ENCODE measurements around the gene KCNJ2.

KCNJ2 gene

GRCh38 chr17:70181376-70181775 lies 12.0 kb downstream of the KCNJ2 start:
- Histone ChIP-seq H3K23ac (ENCODE audit: low read length) (no peak overlapping the region), H3K14ac (ENCODE audit: low read length) (no peak overlapping the region), H3K4me2 (ENCODE audit: low read length) (no peak overlapping the region), H3K18ac (ENCODE audit: low read length) (no peak overlapping the region), H3K9ac (ENCODE audit: low read length) (no peak overlapping the region), H3K27me3 (ENCODE audit: insufficient read depth, low read length) (no peaks in the 10 kb centered on the region), H4K8ac (ENCODE audit: low read depth, low read length) (no peak overlapping the region), H3K4ac (ENCODE audit: low read depth, low read length) (no peak overlapping the region), H4K91ac (ENCODE audit: low read depth, low read length) (peak overlapping the region; percentile 24), H3K9me3 (ENCODE audit: insufficient read depth, low read depth, low read length) (no peaks in the 10 kb centered on the region), H3K79me2 (ENCODE audit: control insufficient read depth, insufficient read depth, low read length, poor library complexity) (no peaks in the 10 kb centered on the region), H2AFZ (ENCODE audit: insufficient read depth, low read length, poor library complexity) (no peak overlapping the region), H2AK5ac (ENCODE audit: low read length) (no peak overlapping the region), H2BK5ac (ENCODE audit: low read depth, low read length, poor library complexity) (no peak overlapping the region), H2BK12ac (ENCODE audit: low read length) (no peak overlapping the region), H3K27ac (ENCODE audit: low read depth, low read length) (no peak overlapping the region), H4K12ac (ENCODE audit: low read depth, low read length) (no peak overlapping the region), H3K79me1 (ENCODE audit: low read length) (no peaks in the 10 kb centered on the region), H3K4me1 (ENCODE audit: control insufficient read depth in 1 of 2, insufficient read depth in 2 of 2, low read length in 2 of 2) (no peaks in the 10 kb centered on the region), H2BK120ac (ENCODE audit: insufficient read depth, low read length, poor library complexity) (no peak overlapping the region), H3K4me3 (ENCODE audit: low read depth, low read length) (no peak overlapping the region), H3K36me3 (ENCODE audit: control insufficient read depth in 1 of 2, insufficient read depth in 2 of 2, low read length in 2 of 2) (peaks cover 2 to 4% of the 10 kb centered on the region in 2 experiments)
- no CpG with 5 or more reads among the region's 5 CpGs for WGBS (ENCODE audit: extremely low coverage, insufficient coverage, insufficient read length)
- DNase-seq: no peak

DNA sequence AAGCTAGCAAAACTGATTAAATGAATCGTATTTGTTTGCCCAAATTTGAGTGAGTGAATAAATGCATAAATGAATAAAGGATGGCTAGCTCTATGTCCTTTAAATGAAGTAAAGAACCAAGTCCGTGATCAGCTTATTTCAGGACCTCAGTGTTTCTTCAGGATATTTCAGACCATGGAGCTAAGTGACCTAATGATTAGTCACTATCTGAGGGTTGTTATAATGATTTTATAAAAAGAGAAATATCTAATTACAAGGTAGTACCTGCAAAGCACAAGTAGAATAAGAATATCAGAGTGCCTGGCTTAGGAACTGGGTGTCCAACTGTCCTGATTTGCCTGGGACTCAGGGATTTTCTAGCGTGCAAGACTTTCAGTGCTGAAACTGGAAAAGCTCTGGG lies 12.5 kb downstream of the KCNJ2 start:
- H2AFZ ChIP-seq (ENCODE audit: insufficient read depth, low read length, poor library complexity): no peak overlapping the region
- no peaks in the 10 kb centered on the region for H3K9me3 ChIP-seq (ENCODE audit: insufficient read depth, low read depth, low read length)
- no peak overlapping the region for H4K91ac ChIP-seq (ENCODE audit: low read depth, low read length)
- peaks cover 2 to 4% of the 10 kb centered on the region in 2 experiments for H3K36me3 ChIP-seq (ENCODE audit: control insufficient read depth in 1 of 2, insufficient read depth in 2 of 2, low read length in 2 of 2)
- no peak overlapping the region for H3K18ac ChIP-seq (ENCODE audit: low read length)
- WGBS (ENCODE audit: extremely low coverage, insufficient coverage, insufficient read length): no CpG with 5 or more reads among the region's 3 CpGs
- no peak overlapping the region for H3K23ac ChIP-seq (ENCODE audit: low read length)
- H2BK120ac ChIP-seq (ENCODE audit: insufficient read depth, low read length, poor library complexity): no peak overlapping the region
- no peaks in the 10 kb centered on the region for H3K27me3 ChIP-seq (ENCODE audit: insufficient read depth, low read length)
- H4K12ac ChIP-seq (ENCODE audit: low read depth, low read length): no peak overlapping the region
- DNase-seq: no peak
- H3K9ac ChIP-seq (ENCODE audit: low read length): no peak overlapping the region
- H2BK12ac ChIP-seq (ENCODE audit: low read length): no peak overlapping the region
- no peak overlapping the region for H3K4me2 ChIP-seq (ENCODE audit: low read length)
- no peak overlapping the region for H2AK5ac ChIP-seq (ENCODE audit: low read length)
- H3K4me1 ChIP-seq (ENCODE audit: control insufficient read depth in 1 of 2, insufficient read depth in 2 of 2, low read length in 2 of 2): no peaks in the 10 kb centered on the region
- H3K4ac ChIP-seq (ENCODE audit: low read depth, low read length): no peak overlapping the region
- H2BK5ac ChIP-seq (ENCODE audit: low read depth, low read length, poor library complexity): no peak overlapping the region
- no peak overlapping the region for H3K14ac ChIP-seq (ENCODE audit: low read length)
- H3K27ac ChIP-seq (ENCODE audit: low read depth, low read length): no peak overlapping the region
- no peaks in the 10 kb centered on the region for H3K79me2 ChIP-seq (ENCODE audit: control insufficient read depth, insufficient read depth, low read length, poor library complexity)
- H4K8ac ChIP-seq (ENCODE audit: low read depth, low read length): no peak overlapping the region
- H3K79me1 ChIP-seq (ENCODE audit: low read length): no peaks in the 10 kb centered on the region
- no peak overlapping the region for H3K4me3 ChIP-seq (ENCODE audit: low read depth, low read length)

DNA sequence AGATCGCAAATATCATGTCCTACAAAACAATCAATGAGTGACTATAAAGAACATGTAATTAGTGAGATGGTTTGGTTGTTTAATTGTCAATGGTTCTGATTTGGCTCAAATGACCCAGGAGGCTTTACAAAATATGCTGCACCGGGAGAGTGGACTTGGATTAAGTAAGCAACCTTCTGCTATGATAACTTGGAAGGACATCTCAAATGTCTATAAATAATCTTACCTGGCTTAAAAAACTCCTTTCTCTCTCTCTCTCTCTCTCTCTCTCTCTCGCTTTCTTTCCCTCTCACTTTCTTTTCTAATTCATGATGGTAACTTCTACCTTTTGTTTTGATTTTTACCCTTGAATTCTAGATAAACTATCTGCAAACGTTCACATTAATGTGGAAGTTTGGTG lies 14.2 kb downstream of the KCNJ2 start:
- H3K27ac ChIP-seq (ENCODE audit: low read depth, low read length): no peak overlapping the region
- no peak overlapping the region for H4K8ac ChIP-seq (ENCODE audit: low read depth, low read length)
- no peak overlapping the region for H3K14ac ChIP-seq (ENCODE audit: low read length)
- H3K18ac ChIP-seq (ENCODE audit: low read length): no peak overlapping the region
- H3K79me1 ChIP-seq (ENCODE audit: low read length): no peaks in the 10 kb centered on the region
- H2BK120ac ChIP-seq (ENCODE audit: insufficient read depth, low read length, poor library complexity): no peak overlapping the region
- H3K9ac ChIP-seq (ENCODE audit: low read length): no peak overlapping the region
- H2AFZ ChIP-seq (ENCODE audit: insufficient read depth, low read length, poor library complexity): no peak overlapping the region
- H3K4me2 ChIP-seq (ENCODE audit: low read length): no peak overlapping the region
- no peak overlapping the region for H4K91ac ChIP-seq (ENCODE audit: low read depth, low read length)
- H2BK5ac ChIP-seq (ENCODE audit: low read depth, low read length, poor library complexity): no peak overlapping the region
- no peaks in the 10 kb centered on the region for H3K9me3 ChIP-seq (ENCODE audit: insufficient read depth, low read depth, low read length)
- H3K27me3 ChIP-seq (ENCODE audit: insufficient read depth, low read length): no peaks in the 10 kb centered on the region
- H3K4me3 ChIP-seq (ENCODE audit: low read depth, low read length): no peak overlapping the region
- WGBS (ENCODE audit: extremely low coverage, insufficient coverage, insufficient read length): no CpG with 5 or more reads among the region's 4 CpGs
- no peak overlapping the region for H2BK12ac ChIP-seq (ENCODE audit: low read length)
- no peak for DNase-seq
- H3K23ac ChIP-seq (ENCODE audit: low read length): no peak overlapping the region
- H3K4me1 ChIP-seq (ENCODE audit: control insufficient read depth in 1 of 2, insufficient read depth in 2 of 2, low read length in 2 of 2): no peaks in the 10 kb centered on the region
- H4K12ac ChIP-seq (ENCODE audit: low read depth, low read length): no peak overlapping the region
- H3K36me3 ChIP-seq (ENCODE audit: control insufficient read depth in 1 of 2, insufficient read depth in 2 of 2, low read length in 2 of 2): no peaks in the 10 kb centered on the region
- H2AK5ac ChIP-seq (ENCODE audit: low read length): no peak overlapping the region
- no peak overlapping the region for H3K4ac ChIP-seq (ENCODE audit: low read depth, low read length)
- no peaks in the 10 kb centered on the region for H3K79me2 ChIP-seq (ENCODE audit: control insufficient read depth, insufficient read depth, low read length, poor library complexity)

GRCh38 chr17:70184207-70184606 lies 14.9 kb downstream of the KCNJ2 start:
- Histone ChIP-seq H3K9me3 (ENCODE audit: insufficient read depth, low read depth, low read length) (no peaks in the 10 kb centered on the region), H4K8ac (ENCODE audit: low read depth, low read length) (no peak overlapping the region), H3K27ac (ENCODE audit: low read depth, low read length) (no peak overlapping the region), H3K4ac (ENCODE audit: low read depth, low read length) (no peak overlapping the region), H3K79me2 (ENCODE audit: control insufficient read depth, insufficient read depth, low read length, poor library complexity) (no peaks in the 10 kb centered on the region), H2AK5ac (ENCODE audit: low read length) (no peak overlapping the region), H3K4me1 (ENCODE audit: control insufficient read depth in 1 of 2, insufficient read depth in 2 of 2, low read length in 2 of 2) (no peaks in the 10 kb centered on the region), H2AFZ (ENCODE audit: insufficient read depth, low read length, poor library complexity) (no peak overlapping the region), H3K23ac (ENCODE audit: low read length) (no peak overlapping the region), H4K12ac (ENCODE audit: low read depth, low read length) (no peak overlapping the region), H2BK120ac (ENCODE audit: insufficient read depth, low read length, poor library complexity) (no peak overlapping the region), H3K4me3 (ENCODE audit: low read depth, low read length) (no peak overlapping the region), H3K36me3 (ENCODE audit: control insufficient read depth in 1 of 2, insufficient read depth in 2 of 2, low read length in 2 of 2) (no peaks in the 10 kb centered on the region), H3K79me1 (ENCODE audit: low read length) (no peaks in the 10 kb centered on the region), H3K27me3 (ENCODE audit: insufficient read depth, low read length) (no peaks in the 10 kb centered on the region), H2BK5ac (ENCODE audit: low read depth, low read length, poor library complexity) (no peak overlapping the region), H3K18ac (ENCODE audit: low read length) (no peak overlapping the region), H3K9ac (ENCODE audit: low read length) (no peak overlapping the region), H4K91ac (ENCODE audit: low read depth, low read length) (no peak overlapping the region), H3K14ac (ENCODE audit: low read length) (no peak overlapping the region), H2BK12ac (ENCODE audit: low read length) (no peak overlapping the region), H3K4me2 (ENCODE audit: low read length) (no peak overlapping the region)
- DNase-seq: no peak

All from trophoblast cell (in vitro differentiated cells and primary cell).